ENCODE measurements around the gene LTA4H.

DNA sequence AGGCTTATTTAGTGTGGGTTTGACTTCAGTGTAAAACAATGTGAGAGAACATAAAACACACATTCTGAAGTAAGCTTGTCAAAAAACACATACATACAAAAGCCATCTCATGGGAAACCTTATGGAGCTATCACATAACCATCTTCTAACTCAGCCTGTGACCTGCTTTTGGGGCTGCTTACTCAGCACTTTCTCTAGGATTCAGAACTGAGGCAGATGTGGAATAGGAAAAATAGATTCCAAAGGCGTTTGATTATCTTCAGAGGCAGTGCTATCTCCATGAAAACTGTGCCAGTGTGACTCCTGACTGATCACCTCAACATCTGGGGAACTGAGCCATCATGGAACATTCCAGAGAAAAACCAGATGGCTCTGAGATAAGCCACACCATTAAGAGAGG, 52.8 kb downstream of the LTA4H start:
- TF ChIP-seq, protein P1, sequence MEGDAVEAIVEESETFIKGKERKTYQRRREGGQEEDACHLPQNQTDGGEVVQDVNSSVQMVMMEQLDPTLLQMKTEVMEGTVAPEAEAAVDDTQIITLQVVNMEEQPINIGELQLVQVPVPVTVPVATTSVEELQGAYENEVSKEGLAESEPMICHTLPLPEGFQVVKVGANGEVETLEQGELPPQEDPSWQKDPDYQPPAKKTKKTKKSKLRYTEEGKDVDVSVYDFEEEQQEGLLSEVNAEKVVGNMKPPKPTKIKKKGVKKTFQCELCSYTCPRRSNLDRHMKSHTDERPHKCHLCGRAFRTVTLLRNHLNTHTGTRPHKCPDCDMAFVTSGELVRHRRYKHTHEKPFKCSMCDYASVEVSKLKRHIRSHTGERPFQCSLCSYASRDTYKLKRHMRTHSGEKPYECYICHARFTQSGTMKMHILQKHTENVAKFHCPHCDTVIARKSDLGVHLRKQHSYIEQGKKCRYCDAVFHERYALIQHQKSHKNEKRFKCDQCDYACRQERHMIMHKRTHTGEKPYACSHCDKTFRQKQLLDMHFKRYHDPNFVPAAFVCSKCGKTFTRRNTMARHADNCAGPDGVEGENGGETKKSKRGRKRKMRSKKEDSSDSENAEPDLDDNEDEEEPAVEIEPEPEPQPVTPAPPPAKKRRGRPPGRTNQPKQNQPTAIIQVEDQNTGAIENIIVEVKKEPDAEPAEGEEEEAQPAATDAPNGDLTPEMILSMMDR (conservative IDR thresholded peaks at IDR 0.05; ENCODE audit: low read depth, low read length), result no peak
- TF ChIP-seq EZH2 (IDR thresholded peaks at IDR 0.05; ENCODE audit: borderline replicate concordance, low read depth, low read length, poor library complexity, severe bottlenecking), result no peak

Data from A673 (cell line).